ENCODE measurements around the gene ITM2C. TPM values are rescaled to one million over a fixed set of nuclear protein-coding genes. Genes with fewer than 3 reads are reported as not detected.

The ITM2C gene
- total and polyA plus RNA-seq, 5 experiments from 2014 or later: 30.9 to 56.7 (median 38.7) TPM

DNA sequence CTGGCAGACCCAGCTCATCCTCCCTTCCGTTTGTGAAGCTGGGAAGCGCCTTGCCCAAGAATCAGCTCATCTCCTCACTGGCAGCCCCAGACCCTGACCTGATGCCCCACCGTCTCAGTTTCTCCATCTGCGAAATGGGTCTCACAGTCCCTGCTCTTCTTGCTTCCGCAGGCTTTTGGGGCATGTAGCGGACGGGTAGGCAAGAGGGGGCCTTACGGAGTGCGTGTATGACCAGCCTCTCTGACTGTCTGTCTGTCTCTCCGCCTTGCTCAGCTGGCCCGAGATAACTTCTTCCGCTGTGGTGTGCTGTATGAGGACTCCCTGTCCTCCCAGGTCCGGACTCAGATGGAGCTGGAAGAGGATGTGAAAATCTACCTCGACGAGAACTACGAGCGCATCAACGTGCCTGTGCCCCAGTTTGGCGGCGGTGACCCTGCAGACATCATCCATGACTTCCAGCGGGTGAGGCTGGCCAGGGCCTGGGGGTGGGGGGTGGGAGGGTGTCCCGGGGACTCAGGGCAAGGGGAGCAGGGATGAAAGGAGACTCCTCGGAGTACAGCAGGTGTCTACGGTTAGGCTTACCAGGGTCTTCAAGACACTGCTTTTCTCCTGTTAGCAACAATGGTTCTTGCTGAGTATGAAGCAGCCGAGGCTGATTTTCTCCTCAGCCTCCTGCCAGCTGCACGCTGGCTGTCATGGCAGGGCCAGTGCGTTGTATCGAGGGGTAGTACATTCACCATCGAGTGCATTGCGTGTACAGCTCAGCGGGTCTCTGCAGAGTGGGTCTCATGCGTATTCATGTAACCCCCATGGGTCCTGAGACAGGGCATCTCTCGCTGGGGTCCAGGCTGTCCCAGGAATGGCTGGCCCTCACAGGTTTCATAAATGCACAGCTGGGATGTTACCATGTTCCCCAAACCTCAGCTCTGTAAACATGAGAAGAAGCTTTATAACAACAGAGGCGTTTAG, 10.9 kb downstream of the ITM2C start:
- no peak for ATAC-seq
- POLR2A ChIA-PET: interaction anchor here (3.1 to 4.9 kb wide), 2 partner anchors 8 to 14 kb away, joined by 9 to 62 read pairs; partner anchors contain the start of gene ITM2C
- no peaks in the 10 kb centered on the region for H3K27me3 Mint-ChIP-seq
- H3K4me1 Mint-ChIP-seq: peaks cover 23 to 77% (median 58%) of the 10 kb centered on the region in 4 donors
- H3K27ac Mint-ChIP-seq: peak overlapping the region in 8 of 10 donors; percentile 4 to 97 (median 68)
- H3K4me3 Mint-ChIP-seq: peak overlapping the region in 1 of 10 donors; percentile 26
- peak in 1 of 10 donors; percentile 7 for DNase-seq
- peaks cover 0 to 25% (median 0%) of the 10 kb centered on the region in 3 donors for H3K36me3 Mint-ChIP-seq
- H3K9me3 Mint-ChIP-seq: no peaks in the 10 kb centered on the region

- Mint-ChIP-seq H3K36me3 (peaks cover 0 to 25% (median 0%) of the 10 kb centered on the region in 3 donors), H3K9me3 (no peaks in the 10 kb centered on the region), H3K27ac (peak overlapping the region; percentile 87 to 97 (median 90)), H3K27me3 (no peaks in the 10 kb centered on the region), H3K4me3 (peak overlapping the region; percentile 52 to 80 (median 75)), H3K4me1 (peaks cover 20 to 67% (median 49%) of the 10 kb centered on the region in 4 donors)
- peak in 1 of 2 donors; percentile 5 for ATAC-seq
- POLR2A ChIA-PET: interaction anchor here (1.0 to 4.9 kb wide), 5 partner anchors 10 to 47 kb away, joined by 3 to 62 read pairs (median 4); partner anchors contain the start of genes GPR55 and ITM2C
- peak in 1 of 10 donors; percentile 18 for DNase-seq
These were observed 12.5 kb downstream of the ITM2C start for GRCh38 chr2:230877116-230877758.

DNA sequence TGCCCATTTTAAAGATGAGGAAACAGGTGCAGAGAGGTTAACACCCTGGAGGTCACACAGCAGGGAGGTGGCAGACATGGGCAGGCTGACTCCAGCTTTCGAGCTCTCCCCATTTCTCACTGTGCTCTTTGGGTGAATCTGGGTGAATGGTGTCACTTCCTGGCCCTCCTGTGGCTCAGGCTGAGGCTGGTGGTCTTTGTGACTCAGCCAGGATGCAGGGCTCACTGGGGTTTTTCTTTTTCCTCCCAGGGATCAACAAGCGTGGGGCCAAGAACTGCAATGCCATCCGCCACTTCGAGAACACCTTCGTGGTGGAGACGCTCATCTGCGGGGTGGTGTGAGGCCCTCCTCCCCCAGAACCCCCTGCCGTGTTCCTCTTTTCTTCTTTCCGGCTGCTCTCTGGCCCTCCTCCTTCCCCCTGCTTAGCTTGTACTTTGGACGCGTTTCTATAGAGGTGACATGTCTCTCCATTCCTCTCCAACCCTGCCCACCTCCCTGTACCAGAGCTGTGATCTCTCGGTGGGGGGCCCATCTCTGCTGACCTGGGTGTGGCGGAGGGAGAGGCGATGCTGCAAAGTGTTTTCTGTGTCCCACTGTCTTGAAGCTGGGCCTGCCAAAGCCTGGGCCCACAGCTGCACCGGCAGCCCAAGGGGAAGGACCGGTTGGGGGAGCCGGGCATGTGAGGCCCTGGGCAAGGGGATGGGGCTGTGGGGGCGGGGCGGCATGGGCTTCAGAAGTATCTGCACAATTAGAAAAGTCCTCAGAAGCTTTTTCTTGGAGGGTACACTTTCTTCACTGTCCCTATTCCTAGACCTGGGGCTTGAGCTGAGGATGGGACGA, 13.2 kb downstream of the ITM2C start:
- peak; percentile 88 to 92 for ATAC-seq
- POLR2A ChIA-PET: interaction anchor here (0.7 to 4.9 kb wide), 7 partner anchors 11 to 97 kb away, joined by 3 to 62 read pairs (median 4); partner anchors contain the start of genes GPR55 and ITM2C
- Mint-ChIP-seq H3K27me3 (no peaks in the 10 kb centered on the region), H3K4me3 (peak overlapping the region; percentile 52 to 80 (median 75)), H3K4me1 (peaks cover 18 to 62% (median 43%) of the 10 kb centered on the region in 4 donors), H3K9me3 (no peaks in the 10 kb centered on the region), H3K36me3 (peaks cover 0 to 25% (median 0%) of the 10 kb centered on the region in 3 donors), H3K27ac (peak overlapping the region; percentile 87 to 97 (median 90))
- DNase-seq: peak in 9 of 10 donors; percentile 33 to 78 (median 66)

GRCh38 chr2:230878599-230879188, 14.0 kb downstream of the ITM2C start:
- ATAC-seq (no peak), DNase-seq (no peak)
- Mint-ChIP-seq H3K4me1 (peaks cover 18 to 61% (median 38%) of the 10 kb centered on the region in 4 donors), H3K27ac (peak overlapping the region in 9 of 10 donors; percentile 42 to 97 (median 90)), H3K36me3 (peaks cover 0 to 25% (median 0%) of the 10 kb centered on the region in 3 donors), H3K27me3 (no peaks in the 10 kb centered on the region), H3K9me3 (no peaks in the 10 kb centered on the region), H3K4me3 (peak overlapping the region in 7 of 10 donors; percentile 17 to 74 (median 69))
- POLR2A ChIA-PET: interaction anchor here (0.7 to 4.9 kb wide), 5 partner anchors 11 to 96 kb away, joined by 3 to 62 read pairs (median 4); partner anchors contain the start of gene ITM2C

- DNase-seq: no peak
- no peak for ATAC-seq
- Mint-ChIP-seq H3K9me3 (no peaks in the 10 kb centered on the region), H3K4me3 (peak overlapping the region in 4 of 10 donors; percentile 15 to 50 (median 42)), H3K27me3 (no peaks in the 10 kb centered on the region), H3K4me1 (peaks cover 16 to 57% (median 34%) of the 10 kb centered on the region in 4 donors), H3K27ac (peak overlapping the region in 6 of 10 donors; percentile 8 to 97 (median 64)), H3K36me3 (peaks cover 0 to 22% (median 0%) of the 10 kb centered on the region in 3 donors)
- POLR2A ChIA-PET: interaction anchor here (4.9 kb wide), 1 partner anchor 12 kb away, joined by 62 read pairs; the partner anchor contains the start of gene ITM2C
These were observed 14.6 kb downstream of the ITM2C start for GRCh38 chr2:230879271-230879882.

DNA sequence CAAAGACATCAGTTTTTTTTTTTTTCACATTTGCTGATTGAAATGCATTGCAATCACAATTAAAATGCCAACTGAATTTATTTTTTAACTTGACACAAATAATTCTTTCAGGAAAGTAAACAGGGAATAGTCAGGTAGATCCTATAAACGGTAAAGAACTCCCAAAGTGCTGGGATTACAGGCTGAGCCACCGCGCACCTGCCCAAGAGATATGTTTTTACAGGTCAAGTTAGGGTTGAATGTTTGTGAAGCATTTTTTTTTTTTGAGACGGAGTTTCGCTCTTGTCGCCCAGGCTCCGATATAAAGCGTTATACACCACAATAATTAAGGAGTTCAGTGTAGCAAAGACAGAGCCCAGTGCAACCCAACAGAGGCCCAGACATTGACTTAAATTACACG, 15.1 kb downstream of the ITM2C start:
- Mint-ChIP-seq H3K36me3 (peaks cover 0 to 20% (median 0%) of the 10 kb centered on the region in 3 donors), H3K4me3 (no peak overlapping the region), H3K9me3 (no peaks in the 10 kb centered on the region), H3K27me3 (no peaks in the 10 kb centered on the region), H3K4me1 (peaks cover 16 to 52% (median 29%) of the 10 kb centered on the region in 4 donors), H3K27ac (peak overlapping the region in 3 of 10 donors; percentile 25 to 97 (median 60))
- DNase-seq (no peak), ATAC-seq (no peak)
- POLR2A ChIA-PET: no interaction called here

DNA sequence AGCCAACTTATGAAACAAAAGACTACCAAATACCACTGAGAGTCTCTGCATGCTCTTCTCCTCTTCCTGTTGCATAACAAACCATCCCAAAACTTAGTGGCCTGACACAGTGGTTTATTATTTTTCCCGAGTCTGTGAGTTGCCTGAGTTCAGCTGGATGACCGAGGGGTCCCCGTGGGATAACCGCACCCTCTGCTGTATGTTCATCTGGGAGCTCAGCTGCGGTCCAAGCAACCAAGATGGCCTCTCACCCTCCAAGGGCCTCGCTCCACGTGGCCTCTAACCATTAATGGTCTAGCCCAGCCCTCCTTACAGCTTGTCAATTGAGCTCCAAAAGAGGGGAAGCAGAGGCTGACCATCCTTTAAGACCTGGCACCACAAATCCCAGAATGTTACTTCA, 17.1 kb downstream of the ITM2C start:
- no peak for DNase-seq
- H3K27me3 Mint-ChIP-seq: no peaks in the 10 kb centered on the region
- no peak overlapping the region for H3K4me3 Mint-ChIP-seq
- no peak for ATAC-seq
- peaks cover 17 to 48% (median 31%) of the 10 kb centered on the region in 4 donors for H3K4me1 Mint-ChIP-seq
- no peaks in the 10 kb centered on the region for H3K9me3 Mint-ChIP-seq
- H3K27ac Mint-ChIP-seq: peak overlapping the region in 4 of 10 donors; percentile 10 to 71 (median 38)
- POLR2A ChIA-PET: no interaction called here
- H3K36me3 Mint-ChIP-seq: peaks cover 0 to 12% (median 0%) of the 10 kb centered on the region in 3 donors

DNA sequence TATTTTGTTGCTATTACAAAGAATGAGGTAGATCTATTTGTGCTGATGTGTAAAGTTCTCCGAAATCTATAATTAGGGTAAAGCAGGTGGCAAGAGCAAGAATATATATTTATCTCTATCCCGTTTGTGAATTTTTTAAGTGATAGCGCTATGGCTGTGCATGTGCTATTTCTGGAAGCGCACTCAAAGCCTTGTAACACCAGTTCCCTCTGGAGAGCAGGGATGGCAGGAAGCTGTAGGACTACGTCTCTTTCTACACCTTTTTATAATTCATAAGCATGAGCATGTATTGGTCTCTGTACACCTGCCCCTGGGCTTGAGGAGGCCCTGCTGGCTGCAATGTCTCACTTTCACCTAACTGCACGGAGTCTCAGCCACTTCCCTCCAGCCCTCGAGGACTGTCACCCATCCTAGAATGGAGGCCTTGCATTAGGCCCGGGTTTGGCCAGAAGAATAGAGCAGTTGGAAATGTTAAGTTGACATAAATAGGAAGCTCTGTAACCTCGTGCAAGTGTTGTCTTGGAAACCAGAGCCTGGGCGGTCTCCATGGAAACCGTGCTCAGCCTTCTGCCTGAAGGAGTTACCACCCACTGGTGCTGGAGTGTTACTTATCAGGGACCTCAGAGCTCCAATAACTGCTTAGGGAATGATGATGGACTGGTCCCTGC, 20.9 kb downstream of the ITM2C start:
- peak overlapping the region in 4 of 10 donors; percentile 6 to 71 (median 56) for H3K27ac Mint-ChIP-seq
- POLR2A ChIA-PET: interaction anchor here (1.1 kb wide), 1 partner anchor 11 kb away, joined by 3 read pairs; no protein-coding TSS in a partner anchor
- no peaks in the 10 kb centered on the region for H3K36me3 Mint-ChIP-seq
- no peaks in the 10 kb centered on the region for H3K9me3 Mint-ChIP-seq
- H3K4me1 Mint-ChIP-seq: peaks cover 5 to 28% (median 11%) of the 10 kb centered on the region in 4 donors
- H3K4me3 Mint-ChIP-seq: no peak overlapping the region
- peaks cover 0 to 2% (median 0%) of the 10 kb centered on the region in 5 donors for H3K27me3 Mint-ChIP-seq
- DNase-seq (peak in 2 of 10 donors; percentile 33 to 78), ATAC-seq (peak; percentile 61 to 70)

DNA sequence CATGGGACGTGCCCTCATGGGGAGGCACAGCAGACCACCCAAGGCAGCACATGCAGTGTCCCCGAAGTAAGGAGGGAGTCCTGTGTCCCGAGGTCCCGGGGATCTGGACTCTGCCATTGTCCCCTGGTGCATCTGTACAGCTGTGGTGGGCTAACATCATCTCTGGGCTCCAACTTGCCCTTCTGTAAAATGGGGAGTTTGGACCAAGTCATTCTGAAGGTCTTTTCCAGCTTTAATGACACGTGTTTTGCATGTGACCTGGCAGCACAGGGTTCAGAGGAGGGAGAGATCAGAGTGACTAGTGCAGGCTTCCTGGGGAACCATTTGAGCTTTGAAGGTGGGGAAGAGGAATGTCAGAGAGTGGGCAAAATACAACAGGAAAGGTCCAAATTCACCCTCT, 21.5 kb downstream of the ITM2C start:
- POLR2A ChIA-PET: interaction anchor here (1.1 kb wide), 1 partner anchor 10 kb away, joined by 3 read pairs; no protein-coding TSS in a partner anchor
- ATAC-seq (no peak), DNase-seq (no peak)
- Mint-ChIP-seq H3K27me3 (peaks cover 0 to 2% (median 0%) of the 10 kb centered on the region in 5 donors), H3K27ac (peak overlapping the region in 2 of 10 donors; percentile 6 to 71), H3K4me3 (no peak overlapping the region), H3K4me1 (peaks cover 5 to 33% (median 13%) of the 10 kb centered on the region in 4 donors), H3K36me3 (no peaks in the 10 kb centered on the region), H3K9me3 (no peaks in the 10 kb centered on the region)

DNA sequence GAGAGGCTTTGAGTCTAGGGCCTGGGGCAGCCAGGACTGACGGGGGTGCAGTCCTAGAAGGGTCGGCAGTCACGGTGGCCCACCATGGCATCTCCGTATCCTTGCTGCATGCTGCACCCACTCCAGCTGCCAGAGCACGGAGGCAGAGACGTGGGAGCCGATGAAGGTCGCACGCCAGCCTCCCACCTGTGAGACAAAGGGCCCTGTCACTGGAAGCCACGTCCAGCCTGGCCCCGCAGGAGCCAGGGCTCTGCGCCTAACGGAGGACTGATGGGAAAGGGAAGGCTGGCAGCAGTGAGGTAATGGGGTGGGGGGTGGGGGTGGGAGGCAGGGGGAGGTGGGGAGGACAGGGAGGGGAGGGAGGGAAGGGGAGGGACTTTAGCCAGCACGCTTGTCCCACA, 21.9 kb downstream of the ITM2C start:
- Mint-ChIP-seq H3K4me1 (peaks cover 5 to 36% (median 17%) of the 10 kb centered on the region in 4 donors), H3K27ac (peak overlapping the region in 1 of 10 donors; percentile 71), H3K9me3 (no peaks in the 10 kb centered on the region), H3K4me3 (no peak overlapping the region), H3K27me3 (peaks cover 0 to 2% (median 0%) of the 10 kb centered on the region in 5 donors), H3K36me3 (peaks cover 0 to 2% (median 0%) of the 10 kb centered on the region in 3 donors)
- ATAC-seq: no peak
- POLR2A ChIA-PET: no interaction called here
- no peak for DNase-seq

All from naive thymus-derived CD8-positive, alpha-beta T cell (primary cell).